ENCODE data around the gene SMG6.

GRCh38 chr17:2020721-2021120 lies 282.9 kb downstream of the SMG6 start:
- no peak for TF ChIP-seq POLR2A (IDR thresholded peaks at IDR 0.05)
- no peak for TF ChIP-seq CTCF (IDR thresholded peaks at IDR 0.05)

Measured in esophagus squamous epithelium (tissue), 4 donors.